ENCODE data around the gene FHAD1. TPM values are rescaled to one million over a fixed set of nuclear protein-coding genes. Genes with fewer than 3 reads are reported as not detected.

FHAD1 gene
- total and polyA plus RNA-seq, 9 of the 15 experiments (the other 6 are each of a cell fraction or from before 2014, with no cell fraction given) = 0.32 to 2.1 (median 1.5) TPM; not detected in 1

- ATAC-seq (no peak), FAIRE-seq (no peak), DNase-seq (ENCODE audit: extremely low read depth in 1 of 4, low spot score in 3 of 4) (no peak)
- no peaks in the 10 kb centered on the region for H3K79me2 ChIP-seq (ENCODE audit: control insufficient read depth, insufficient read depth, low read length)
- 36% methylated on average over 2 of the region's 2 CpGs for WGBS (ENCODE audit: insufficient coverage, low coverage, missing lambda C conversion rate)
- H3K27ac ChIP-seq (ENCODE audit: extremely low read depth, low read depth, low read length) = no peak overlapping the region
- peaks cover 6 to 23% of the 10 kb centered on the region in 2 experiments; a peak in 4 of 5 replicates for H3K4me1 ChIP-seq (replicated peaks in 1 of 2; ENCODE audit: control insufficient read depth in 2 of 2, insufficient read depth in 2 of 2, low read length in 2 of 2)
- intact Hi-C loops (cut with micrococcal nuclease) = no loop called here
- H3K9me3 ChIP-seq (replicated peaks; ENCODE audit: control insufficient read depth, insufficient read depth, low read depth, low read length) = peaks cover 3% of the 10 kb centered on the region; the same call in 1 of the 2 replicates
- H3K4me2 ChIP-seq (ENCODE audit: insufficient read depth, low read length) = no peak overlapping the region
- no peaks in the 10 kb centered on the region for H3K36me3 ChIP-seq (ENCODE audit: control insufficient read depth, insufficient read depth, low read length)
- H4K20me1 ChIP-seq (replicated peaks; ENCODE audit: control insufficient read depth, insufficient read depth, low read length) = no peaks in the 10 kb centered on the region; the same call in 1 of the 2 replicates
- H3K9me1 ChIP-seq (ENCODE audit: control insufficient read depth, insufficient read depth, low read length) = no peaks in the 10 kb centered on the region
- H3K4me3 ChIP-seq = no peak overlapping the region
- no peak overlapping the region for H2AFZ ChIP-seq (ENCODE audit: low read depth, low read length)
- in situ Hi-C loops (cut with MboI) = no loop called here
- peaks cover 4 to 14% of the 10 kb centered on the region in 2 experiments; a peak in 3 of 5 replicates for H3K27me3 ChIP-seq (ENCODE audit: control insufficient read depth in 2 of 2, insufficient read depth in 2 of 2, low read length in 2 of 2)
- no peak overlapping the region for H3K9ac ChIP-seq (ENCODE audit: insufficient read depth in 1 of 2, low read depth in 2 of 2, low read length in 2 of 2)
- CTCF ChIA-PET (ENCODE audit: low intra/inter-chr PET ratio) = no interaction called here
- POLR2A ChIA-PET = interaction anchor here (0.5 to 0.7 kb wide), 2 partner anchors 12 to 1752 kb away, joined by 3 read pairs; no protein-coding TSS in a partner anchor
- BruUV-seq (replicated peaks) = no TSS peak
- TF ChIP-seq PYGO2 (tag; IDR thresholded peaks at IDR 0.05) = no peak
- no peak for TF ChIP-seq DPF2 (IDR thresholded peaks at IDR 0.05)
- no peak for TF ChIP-seq RBM14 (IDR thresholded peaks at IDR 0.05; ENCODE audit: borderline replicate concordance, insufficient read depth, low read depth, low read length)
- TF ChIP-seq ZFP36 (IDR thresholded peaks at IDR 0.05; ENCODE audit: low read depth, low read length, partially characterized antibody) = peak; percentile 41
- TF ChIP-seq GTF2B (IDR thresholded peaks at IDR 0.05; ENCODE audit: extremely low read depth, insufficient read length) = no peak
- TF ChIP-seq POLR2G (IDR thresholded peaks at IDR 0.05; ENCODE audit: low read depth, low read length) = no peak
- no peak for TF ChIP-seq STAT6 (CRISPR knock-in tag; IDR thresholded peaks at IDR 0.05)
- TF ChIP-seq ZBTB33 (CRISPR knock-in tag; IDR thresholded peaks at IDR 0.05) = no peak
These were observed 15.0 kb downstream of the FHAD1 start for GRCh38 chr1:15262003-15262377.

Measured in K562 (cell line).